H9 (cell line): ENCODE results near the gene ATE1. TPM values are rescaled to one million over a fixed set of nuclear protein-coding genes. Genes with fewer than 3 reads are reported as not detected.

Experiments used
- DNase-seq: peaks from one replicate; pipeline ENCODE4 v3.0.0-alpha.2; 2017
- H2AFZ ChIP-seq: one replicate; pipeline ENCODE4 v1.6.1; 2013; ENCODE audit warnings: mild to moderate bottlenecking, low read length, control low read depth, moderate library complexity
- H2AK5ac ChIP-seq: 2 replicates; pipeline ENCODE4 v1.6.1; 2013; ENCODE audit warnings: low read length, control low read depth, mixed read lengths; ENCODE audit not compliant: insufficient read length
- H2BK120ac ChIP-seq: one replicate; pipeline ENCODE4 v1.6.1; 2013; ENCODE audit warnings: low read depth, mild to moderate bottlenecking, low read length, control low read depth, inconsistent platforms; ENCODE audit not compliant: poor library complexity, severe bottlenecking
- H2BK12ac ChIP-seq: 2 replicates; pipeline ENCODE4 v1.6.1; 2013; ENCODE audit warnings: low read length, control low read depth, mixed read lengths, low read depth; ENCODE audit not compliant: insufficient read length
- H2BK15ac ChIP-seq: 2 replicates; pipeline ENCODE4 v1.6.1; 2013; ENCODE audit warnings: low read depth, low read length, control low read depth
- H2BK20ac ChIP-seq: one replicate; pipeline ENCODE4 v1.6.1; 2013; ENCODE audit warnings: low read depth, mild to moderate bottlenecking, low read length, control low read depth, inconsistent platforms; ENCODE audit not compliant: poor library complexity, severe bottlenecking
- H2BK5ac ChIP-seq: 2 replicates; pipeline ENCODE4 v1.6.1; 2013; ENCODE audit warnings: low read length, control low read depth, mixed read lengths; ENCODE audit not compliant: insufficient read length
- H3K14ac ChIP-seq: 2 replicates; pipeline ENCODE4 v1.6.1; 2013; ENCODE audit warnings: low read length, control low read depth; ENCODE audit not compliant: insufficient read depth
- H3K18ac ChIP-seq: 2 replicates; pipeline ENCODE4 v1.6.1; 2013; ENCODE audit warnings: low read depth, mild to moderate bottlenecking, mixed read lengths, low read length, control low read depth; ENCODE audit not compliant: insufficient read length
- H3K23ac ChIP-seq: 2 replicates; pipeline ENCODE4 v1.6.1; 2013; ENCODE audit warnings: low read length, control low read depth, mixed read lengths, low read depth; ENCODE audit not compliant: insufficient read length
- H3K23me2 ChIP-seq: 2 replicates; pipeline ENCODE4 v1.6.1; 2013; ENCODE audit warnings: low read depth, mild to moderate bottlenecking, mixed read lengths, low read length, control low read depth; ENCODE audit not compliant: insufficient read length, poor library complexity, severe bottlenecking
- H3K27ac ChIP-seq: 2 replicates; pipeline ENCODE4 v1.5.1; 2013; ENCODE audit warnings: low read length, control low read depth, mixed read lengths, low read depth; ENCODE audit not compliant: insufficient read length
- H3K27me3 ChIP-seq: 2 replicates; pipeline ENCODE4 v1.6.1; 2013; ENCODE audit warnings: low read length, control low read depth, inconsistent platforms; ENCODE audit not compliant: insufficient read depth
- H3K4ac ChIP-seq: 2 replicates; pipeline ENCODE4 v1.6.1; 2013; ENCODE audit warnings: low read depth, mild to moderate bottlenecking, control low read depth, inconsistent platforms, low read length, moderate library complexity
- H3K4me1 ChIP-seq: 2 replicates; pipeline ENCODE4 v1.6.1; 2013; ENCODE audit warnings: low read length, control low read depth, inconsistent platforms; ENCODE audit not compliant: insufficient read depth
- H3K4me2 ChIP-seq: 2 replicates; pipeline ENCODE4 v1.6.1; 2013; ENCODE audit warnings: low read length, control low read depth, mixed read lengths; ENCODE audit not compliant: insufficient read length, insufficient read depth
- H3K56ac ChIP-seq: 2 replicates; pipeline ENCODE4 v1.6.1; 2013; ENCODE audit warnings: low read depth, mild to moderate bottlenecking, mixed read lengths, low read length, control low read depth; ENCODE audit not compliant: insufficient read length
- H3K79me1 ChIP-seq: 2 replicates; pipeline ENCODE4 v1.6.1; 2013; ENCODE audit warnings: low read depth, mild to moderate bottlenecking, moderate library complexity, low read length, control low read depth, inconsistent platforms; ENCODE audit not compliant: insufficient read depth, poor library complexity, severe bottlenecking
- H3K79me2 ChIP-seq: 2 replicates; pipeline ENCODE4 v1.6.1; 2013; ENCODE audit warnings: low read length, control low read depth, inconsistent platforms; ENCODE audit not compliant: insufficient read depth
- H3K9ac ChIP-seq: 2 replicates; pipeline ENCODE4 v1.6.1; 2013; ENCODE audit warnings: low read length, control low read depth, mixed read lengths; ENCODE audit not compliant: insufficient read length; ENCODE audit errors: extremely low read depth
- H3K9me3 ChIP-seq: one replicate; pipeline ENCODE4 v1.6.1; 2013; ENCODE audit warnings: low read depth, low read length, inconsistent platforms; ENCODE audit not compliant: control insufficient read depth
- H3T11ph ChIP-seq: one replicate; pipeline ENCODE4 v1.6.1; 2013; ENCODE audit warnings: mild to moderate bottlenecking, low read length, control low read depth, inconsistent platforms
- H4K20me1 ChIP-seq: one replicate; pipeline ENCODE4 v1.6.1; 2013; ENCODE audit not compliant: control insufficient read depth, insufficient read length, insufficient read depth
- H4K5ac ChIP-seq: 2 replicates; pipeline ENCODE4 v1.6.1; 2013; ENCODE audit warnings: low read depth, mild to moderate bottlenecking, mixed read lengths, low read length, control low read depth; ENCODE audit not compliant: insufficient read length
- H4K8ac ChIP-seq: replicated peaks from 2 replicates; pipeline ENCODE4 v1.6.1; 2013; ENCODE audit warnings: low read length, control low read depth, mixed read lengths, low read depth; ENCODE audit not compliant: insufficient read length
- H4K91ac ChIP-seq: 2 replicates; pipeline ENCODE4 v1.6.1; 2013; ENCODE audit warnings: low read depth, mild to moderate bottlenecking, moderate library complexity, mixed read lengths, low read length, control low read depth; ENCODE audit not compliant: insufficient read length
- H3K27ac Mint-ChIP-seq, 3 experiments: 2 replicates in 2 of 3; 3 replicates in 1 of 3; pipeline ENCODE4 v1.8.0; 2020 to 2021; ENCODE audit warnings: mixed read lengths in 3 of 3, mild to moderate bottlenecking in 1 of 3, moderate library complexity in 1 of 3
- H3K27me3 Mint-ChIP-seq: 2 replicates; pipeline ENCODE4 v1.8.0; 2021; ENCODE audit warnings: low read depth, mild to moderate bottlenecking, moderate library complexity, mixed read lengths
- H3K36me3 Mint-ChIP-seq, 3 experiments: 2 replicates in 2 of 3; 3 replicates in 1 of 3; pipeline ENCODE4 v1.8.0; 2020 to 2021; ENCODE audit warnings: low read depth in 3 of 3, mixed read lengths in 3 of 3; ENCODE audit not compliant: insufficient read depth in 1 of 3
- H3K4me1 Mint-ChIP-seq, 2 experiments: 2 replicates each; pipeline ENCODE4 v1.8.0; 2020; ENCODE audit warnings: mixed read lengths in 2 of 2
- H3K4me3 Mint-ChIP-seq, 2 experiments: 2 replicates in 1 of 2; 3 replicates in 1 of 2; pipeline ENCODE4 v1.8.0; 2020 to 2021; ENCODE audit warnings: mild to moderate bottlenecking in 2 of 2, mixed read lengths in 2 of 2, moderate library complexity in 1 of 2
- H3K9me3 Mint-ChIP-seq, 2 experiments: 2 replicates in 1 of 2; 3 replicates in 1 of 2; pipeline ENCODE4 v1.8.0; 2020; ENCODE audit warnings: mild to moderate bottlenecking in 2 of 2, mixed read lengths in 2 of 2, moderate library complexity in 1 of 2
- WGBS: extraction: QIAGEN DNeasy Blood & Tissue Kit; methylation state at CpG from one replicate; pipeline ENCODE4 v1.1.7; 2013; ENCODE audit warnings: missing lambda C conversion rate, low lambda C conversion rate, mixed read lengths; ENCODE audit not compliant: insufficient read length; ENCODE audit errors: extremely low coverage; 5-methylcytosine and 5-hydroxymethylcytosine counted together
- total RNA-seq: library from RNA; stranded (reverse); gene quantifications from 2 replicates; pipeline ENCODE4 v1.2.1, GENCODE V29; 2021
- TF ChIP-seq, protein P1 (sequence below): fragments of 200-600 bp; sonication (generic); conservative IDR thresholded peaks from 3 replicates; pipeline ENCODE4 v1.8.0; 2021; ENCODE audit warnings: antibody characterized with exemption, mild to moderate bottlenecking

The ATE1 gene
- total RNA-seq, 1 experiment from 2014 or later, result 29.0 TPM

GRCh38 chr10:121816197-121816596 lies 111.6 kb downstream of the ATE1 start:
- H3K9me3 Mint-ChIP-seq, result no peaks in the 10 kb centered on the region; a peak in 1 of 5 replicates
- Histone ChIP-seq H2BK120ac (no peak overlapping the region), H4K91ac (no peak overlapping the region), H3K14ac (no peak overlapping the region), H3K9ac (no peak overlapping the region), H4K8ac (no peak overlapping the region), H3K18ac (no peak overlapping the region), H2BK20ac (no peak overlapping the region), H3K79me2 (no peaks in the 10 kb centered on the region), H3K23me2 (no peaks in the 10 kb centered on the region), H3K9me3 (no peaks in the 10 kb centered on the region), H3K56ac (no peak overlapping the region), H3T11ph (no peak overlapping the region), H3K4me2 (no peak overlapping the region), H3K4me1 (no peaks in the 10 kb centered on the region), H3K4ac (no peak overlapping the region), H3K27me3 (no peaks in the 10 kb centered on the region), H2BK15ac (no peak overlapping the region), H3K27ac (no peak overlapping the region), H2BK5ac (no peak overlapping the region), H4K5ac (no peak overlapping the region), H2BK12ac (no peak overlapping the region), H2AFZ (no peak overlapping the region), H3K79me1 (no peaks in the 10 kb centered on the region), H2AK5ac (no peak overlapping the region), H4K20me1 (no peaks in the 10 kb centered on the region), H3K23ac (no peak overlapping the region)
- H3K36me3 Mint-ChIP-seq, result no peaks in the 10 kb centered on the region; a peak in 2 of 7 replicates
- no peak overlapping the region; a peak in 1 of 7 replicates for H3K27ac Mint-ChIP-seq
- WGBS, result no CpG with 5 or more reads among the region's 1 CpG
- no peak for DNase-seq
- no peak overlapping the region for H3K4me3 Mint-ChIP-seq
- no peaks in the 10 kb centered on the region for H3K27me3 Mint-ChIP-seq
- H3K4me1 Mint-ChIP-seq, result no peaks in the 10 kb centered on the region
- TF ChIP-seq, protein P1, sequence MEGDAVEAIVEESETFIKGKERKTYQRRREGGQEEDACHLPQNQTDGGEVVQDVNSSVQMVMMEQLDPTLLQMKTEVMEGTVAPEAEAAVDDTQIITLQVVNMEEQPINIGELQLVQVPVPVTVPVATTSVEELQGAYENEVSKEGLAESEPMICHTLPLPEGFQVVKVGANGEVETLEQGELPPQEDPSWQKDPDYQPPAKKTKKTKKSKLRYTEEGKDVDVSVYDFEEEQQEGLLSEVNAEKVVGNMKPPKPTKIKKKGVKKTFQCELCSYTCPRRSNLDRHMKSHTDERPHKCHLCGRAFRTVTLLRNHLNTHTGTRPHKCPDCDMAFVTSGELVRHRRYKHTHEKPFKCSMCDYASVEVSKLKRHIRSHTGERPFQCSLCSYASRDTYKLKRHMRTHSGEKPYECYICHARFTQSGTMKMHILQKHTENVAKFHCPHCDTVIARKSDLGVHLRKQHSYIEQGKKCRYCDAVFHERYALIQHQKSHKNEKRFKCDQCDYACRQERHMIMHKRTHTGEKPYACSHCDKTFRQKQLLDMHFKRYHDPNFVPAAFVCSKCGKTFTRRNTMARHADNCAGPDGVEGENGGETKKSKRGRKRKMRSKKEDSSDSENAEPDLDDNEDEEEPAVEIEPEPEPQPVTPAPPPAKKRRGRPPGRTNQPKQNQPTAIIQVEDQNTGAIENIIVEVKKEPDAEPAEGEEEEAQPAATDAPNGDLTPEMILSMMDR, result no peak
